Neural crest cell (in vitro differentiated cells): ENCODE data around the gene WWP2. TPM values are rescaled to one million over a fixed set of nuclear protein-coding genes. Genes with fewer than 3 reads are reported as not detected.

Experiments used
- DNase-seq: peaks from one replicate; pipeline ENCODE4 v3.0.0; 2021; ENCODE audit warnings: low read depth, mixed read lengths, low spot score
- H3K27ac Mint-ChIP-seq: one replicate; pipeline ENCODE4 v1.8.0; 2021; ENCODE audit warnings: mild to moderate bottlenecking, mixed read lengths; ENCODE audit not compliant: unreplicated experiment
- H3K27me3 Mint-ChIP-seq: 2 replicates; pipeline ENCODE4 v1.8.0; 2021; ENCODE audit warnings: low read depth, mild to moderate bottlenecking, mixed read lengths
- H3K36me3 Mint-ChIP-seq: 2 replicates; pipeline ENCODE4 v1.8.0; 2021; ENCODE audit warnings: low read depth, mild to moderate bottlenecking, mixed read lengths
- H3K4me1 Mint-ChIP-seq: 2 replicates; pipeline ENCODE4 v1.8.0; 2021; ENCODE audit warnings: mixed read lengths
- H3K4me3 Mint-ChIP-seq: one replicate; pipeline ENCODE4 v1.8.0; 2021; ENCODE audit warnings: mild to moderate bottlenecking, mixed read lengths
- H3K9me3 Mint-ChIP-seq: 2 replicates; pipeline ENCODE4 v1.8.0; 2021; ENCODE audit warnings: mixed read lengths
- total RNA-seq: library from RNA; stranded (reverse); gene quantifications from 2 replicates; pipeline ENCODE4 v1.2.1, GENCODE V29; 2021
- TF ChIP-seq, protein P1 (sequence below): fragments of 200-600 bp; sonication (generic); conservative IDR thresholded peaks from 2 replicates; pipeline ENCODE4 v1.5.0; 2021; ENCODE audit warnings: antibody characterized with exemption, mild to moderate bottlenecking

The WWP2 gene
- total RNA-seq, 1 donor from 2014 or later = 48.7 TPM

DNA sequence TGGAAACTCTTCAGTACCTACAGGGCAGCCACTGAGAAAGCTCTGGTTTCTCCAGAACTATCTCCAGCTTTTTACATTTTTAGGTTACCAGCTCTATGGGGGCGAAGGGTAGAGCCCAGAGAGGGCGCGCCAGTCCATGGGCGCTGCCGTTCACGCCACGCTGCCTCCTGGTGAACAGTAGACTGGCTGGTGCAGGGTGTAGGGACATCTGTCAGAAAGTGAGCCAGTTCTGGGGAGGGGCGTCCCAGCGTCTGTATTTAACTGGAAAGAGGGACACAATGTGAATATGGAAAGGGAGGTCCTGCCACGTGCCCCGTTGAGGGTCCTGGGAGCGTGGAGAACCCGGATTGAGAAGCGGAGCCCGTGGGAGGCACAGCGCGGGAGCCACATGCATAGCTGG lies 172.6 kb downstream of the WWP2 start:
- Mint-ChIP-seq H3K4me1 (peaks cover 14% of the 10 kb centered on the region), H3K9me3 (no peaks in the 10 kb centered on the region), H3K36me3 (peaks cover 2% of the 10 kb centered on the region)

DNA sequence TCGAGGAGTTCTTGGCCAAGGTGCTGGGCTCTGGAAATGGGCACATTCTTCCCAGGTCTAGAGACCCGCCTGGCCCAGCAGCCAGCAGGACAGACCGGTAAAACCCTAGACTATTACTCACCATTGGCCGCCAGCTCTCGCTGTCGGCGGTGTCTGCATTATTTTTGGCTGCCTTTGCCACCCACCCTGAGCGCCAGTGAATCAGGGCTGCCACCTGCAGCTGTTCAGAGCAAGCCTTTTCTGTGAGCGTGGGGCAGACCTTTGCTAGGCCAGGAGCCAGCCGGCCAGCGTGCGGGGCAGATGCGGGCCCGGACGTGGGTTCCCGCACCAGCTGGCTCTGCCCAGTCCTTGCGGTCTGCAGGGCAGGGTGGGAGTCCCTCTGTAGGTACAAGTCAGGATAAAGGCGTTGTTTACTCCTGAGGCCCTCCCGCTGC lies 173.2 kb downstream of the WWP2 start:
- H3K27ac Mint-ChIP-seq = no peak overlapping the region
- DNase-seq = no peak
- H3K4me3 Mint-ChIP-seq = no peak overlapping the region
- H3K9me3 Mint-ChIP-seq = no peaks in the 10 kb centered on the region
- peaks cover 2% of the 10 kb centered on the region for H3K36me3 Mint-ChIP-seq
- TF ChIP-seq, protein P1, sequence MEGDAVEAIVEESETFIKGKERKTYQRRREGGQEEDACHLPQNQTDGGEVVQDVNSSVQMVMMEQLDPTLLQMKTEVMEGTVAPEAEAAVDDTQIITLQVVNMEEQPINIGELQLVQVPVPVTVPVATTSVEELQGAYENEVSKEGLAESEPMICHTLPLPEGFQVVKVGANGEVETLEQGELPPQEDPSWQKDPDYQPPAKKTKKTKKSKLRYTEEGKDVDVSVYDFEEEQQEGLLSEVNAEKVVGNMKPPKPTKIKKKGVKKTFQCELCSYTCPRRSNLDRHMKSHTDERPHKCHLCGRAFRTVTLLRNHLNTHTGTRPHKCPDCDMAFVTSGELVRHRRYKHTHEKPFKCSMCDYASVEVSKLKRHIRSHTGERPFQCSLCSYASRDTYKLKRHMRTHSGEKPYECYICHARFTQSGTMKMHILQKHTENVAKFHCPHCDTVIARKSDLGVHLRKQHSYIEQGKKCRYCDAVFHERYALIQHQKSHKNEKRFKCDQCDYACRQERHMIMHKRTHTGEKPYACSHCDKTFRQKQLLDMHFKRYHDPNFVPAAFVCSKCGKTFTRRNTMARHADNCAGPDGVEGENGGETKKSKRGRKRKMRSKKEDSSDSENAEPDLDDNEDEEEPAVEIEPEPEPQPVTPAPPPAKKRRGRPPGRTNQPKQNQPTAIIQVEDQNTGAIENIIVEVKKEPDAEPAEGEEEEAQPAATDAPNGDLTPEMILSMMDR = no peak
- H3K4me1 Mint-ChIP-seq = peaks cover 10% of the 10 kb centered on the region
- H3K27me3 Mint-ChIP-seq = no peaks in the 10 kb centered on the region

More for the DNA sequence above, 172.6 kb downstream of the WWP2 start:
- no peak overlapping the region for H3K4me3 Mint-ChIP-seq
- no peaks in the 10 kb centered on the region for H3K27me3 Mint-ChIP-seq
- TF ChIP-seq, protein P1 = no peak
- H3K27ac Mint-ChIP-seq = no peak overlapping the region
- no peak for DNase-seq

DNA sequence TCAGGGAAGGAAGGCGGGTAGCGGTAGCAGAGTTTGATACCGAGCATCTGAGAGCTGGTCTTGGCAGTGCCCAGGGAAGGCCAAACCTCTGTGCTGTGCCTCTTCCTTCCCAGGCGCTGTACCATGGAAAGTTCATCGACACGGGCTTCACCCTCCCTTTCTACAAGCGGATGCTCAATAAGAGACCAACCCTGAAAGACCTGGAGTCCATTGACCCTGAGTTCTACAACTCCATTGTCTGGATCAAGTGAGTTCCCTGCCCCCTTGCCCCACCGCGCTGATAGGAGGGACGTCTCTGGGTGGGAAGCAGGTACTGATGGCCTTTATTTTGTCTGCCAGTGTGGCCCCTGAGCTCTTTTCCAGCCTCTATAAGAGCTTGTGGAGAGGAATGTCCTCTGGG lies 173.6 kb downstream of the WWP2 start:
- no peak overlapping the region for H3K4me3 Mint-ChIP-seq
- no peaks in the 10 kb centered on the region for H3K27me3 Mint-ChIP-seq
- TF ChIP-seq, protein P1 = no peak
- no peak for DNase-seq
- no peaks in the 10 kb centered on the region for H3K9me3 Mint-ChIP-seq
- no peak overlapping the region for H3K27ac Mint-ChIP-seq
- peaks cover 2% of the 10 kb centered on the region for H3K36me3 Mint-ChIP-seq
- peaks cover 10% of the 10 kb centered on the region for H3K4me1 Mint-ChIP-seq

DNA sequence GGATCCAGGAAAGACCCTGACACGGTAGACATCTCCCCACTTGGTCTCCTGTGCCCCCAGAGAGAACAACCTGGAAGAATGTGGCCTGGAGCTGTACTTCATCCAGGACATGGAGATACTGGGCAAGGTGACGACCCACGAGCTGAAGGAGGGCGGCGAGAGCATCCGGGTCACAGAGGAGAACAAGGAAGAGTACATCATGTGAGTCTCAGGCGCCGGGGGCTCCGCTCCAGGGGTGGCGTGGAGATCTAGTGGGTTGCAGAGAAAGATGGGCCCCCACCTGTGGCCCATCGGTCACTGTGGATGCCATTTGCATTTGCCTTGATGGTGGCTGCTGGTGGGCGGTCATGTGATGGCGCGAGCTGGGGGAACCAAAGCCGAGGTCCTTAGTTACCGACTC lies 174.1 kb downstream of the WWP2 start:
- Mint-ChIP-seq H3K9me3 (no peaks in the 10 kb centered on the region), H3K4me3 (no peak overlapping the region), H3K4me1 (peaks cover 8% of the 10 kb centered on the region), H3K27me3 (no peaks in the 10 kb centered on the region), H3K36me3 (peaks cover 2% of the 10 kb centered on the region), H3K27ac (no peak overlapping the region)
- TF ChIP-seq, protein P1 = no peak
- DNase-seq = no peak

DNA sequence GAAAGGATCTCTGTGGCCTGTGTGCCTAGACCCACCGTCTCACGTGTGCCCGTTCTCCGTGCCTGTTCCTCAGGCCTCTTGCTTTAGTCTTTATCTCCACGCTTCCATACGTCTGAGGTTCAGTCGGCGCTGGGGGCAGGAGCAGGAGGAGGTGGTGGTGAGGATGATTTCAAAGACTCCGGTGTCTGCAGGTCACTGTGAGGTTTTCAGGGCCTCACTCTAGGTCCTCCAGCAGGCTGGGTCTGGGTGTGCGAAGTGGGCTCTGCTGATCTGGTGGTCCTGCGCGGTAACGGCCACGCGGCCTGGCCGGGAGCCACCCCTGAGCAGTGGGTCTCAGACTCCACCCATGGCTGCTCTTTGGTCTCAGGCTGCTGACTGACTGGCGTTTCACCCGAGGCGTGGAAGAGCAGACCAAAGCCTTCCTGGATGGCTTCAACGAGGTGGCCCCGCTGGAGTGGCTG lies 174.6 kb downstream of the WWP2 start:
- Mint-ChIP-seq H3K4me3 (no peak overlapping the region), H3K36me3 (peaks cover 2% of the 10 kb centered on the region), H3K27ac (no peak overlapping the region), H3K4me1 (peaks cover 12% of the 10 kb centered on the region), H3K9me3 (no peaks in the 10 kb centered on the region), H3K27me3 (no peaks in the 10 kb centered on the region)
- TF ChIP-seq, protein P1 = no peak
- no peak for DNase-seq
